Subcutaneous adipose tissue (tissue), 4 donors: ENCODE results near the gene TTC16. TPM values are rescaled to one million over a fixed set of nuclear protein-coding genes. Genes with fewer than 3 reads are reported as not detected.

Source experiments
- total RNA-seq, 4 donors: library from RNA; depleted of rRNA; stranded (reverse); fragments of >200 nt; gene quantifications; one replicate each; pipeline ENCODE4 v1.1.0, GENCODE V29; 2016
- TF ChIP-seq, protein P1 (sequence below): fragments of 450-650 bp; IDR thresholded peaks from one replicate; pipeline ENCODE4 v1.5.1; 2016; ENCODE audit warnings: low read depth, mild to moderate bottlenecking, control low read depth, antibody characterized with exemption, moderate library complexity

TTC16 gene
- total RNA-seq, 4 donors from 2014 or later = 0.16 TPM; not detected in 3

DNA sequence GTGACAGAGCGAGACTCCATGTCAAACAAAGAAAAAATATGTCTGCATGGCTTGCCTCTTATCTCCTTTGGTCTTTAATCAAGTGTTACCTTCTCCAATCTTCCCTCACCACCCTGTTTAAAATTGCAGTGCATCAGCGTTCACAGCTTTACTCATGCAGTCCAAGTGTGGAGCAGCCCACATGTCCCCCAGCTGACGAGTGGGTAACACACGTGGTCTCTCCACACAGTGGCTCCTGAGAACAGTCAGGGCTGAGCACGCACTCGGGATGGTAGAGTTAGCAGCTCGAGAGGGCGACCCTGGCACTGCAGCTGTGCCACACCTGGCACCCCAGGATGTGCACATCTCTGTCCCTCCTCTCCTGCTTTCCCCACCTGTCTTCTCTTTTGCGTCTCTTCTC lies 35.0 kb upstream of the TTC16 start:
- TF ChIP-seq, protein P1, sequence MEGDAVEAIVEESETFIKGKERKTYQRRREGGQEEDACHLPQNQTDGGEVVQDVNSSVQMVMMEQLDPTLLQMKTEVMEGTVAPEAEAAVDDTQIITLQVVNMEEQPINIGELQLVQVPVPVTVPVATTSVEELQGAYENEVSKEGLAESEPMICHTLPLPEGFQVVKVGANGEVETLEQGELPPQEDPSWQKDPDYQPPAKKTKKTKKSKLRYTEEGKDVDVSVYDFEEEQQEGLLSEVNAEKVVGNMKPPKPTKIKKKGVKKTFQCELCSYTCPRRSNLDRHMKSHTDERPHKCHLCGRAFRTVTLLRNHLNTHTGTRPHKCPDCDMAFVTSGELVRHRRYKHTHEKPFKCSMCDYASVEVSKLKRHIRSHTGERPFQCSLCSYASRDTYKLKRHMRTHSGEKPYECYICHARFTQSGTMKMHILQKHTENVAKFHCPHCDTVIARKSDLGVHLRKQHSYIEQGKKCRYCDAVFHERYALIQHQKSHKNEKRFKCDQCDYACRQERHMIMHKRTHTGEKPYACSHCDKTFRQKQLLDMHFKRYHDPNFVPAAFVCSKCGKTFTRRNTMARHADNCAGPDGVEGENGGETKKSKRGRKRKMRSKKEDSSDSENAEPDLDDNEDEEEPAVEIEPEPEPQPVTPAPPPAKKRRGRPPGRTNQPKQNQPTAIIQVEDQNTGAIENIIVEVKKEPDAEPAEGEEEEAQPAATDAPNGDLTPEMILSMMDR = no peak

DNA sequence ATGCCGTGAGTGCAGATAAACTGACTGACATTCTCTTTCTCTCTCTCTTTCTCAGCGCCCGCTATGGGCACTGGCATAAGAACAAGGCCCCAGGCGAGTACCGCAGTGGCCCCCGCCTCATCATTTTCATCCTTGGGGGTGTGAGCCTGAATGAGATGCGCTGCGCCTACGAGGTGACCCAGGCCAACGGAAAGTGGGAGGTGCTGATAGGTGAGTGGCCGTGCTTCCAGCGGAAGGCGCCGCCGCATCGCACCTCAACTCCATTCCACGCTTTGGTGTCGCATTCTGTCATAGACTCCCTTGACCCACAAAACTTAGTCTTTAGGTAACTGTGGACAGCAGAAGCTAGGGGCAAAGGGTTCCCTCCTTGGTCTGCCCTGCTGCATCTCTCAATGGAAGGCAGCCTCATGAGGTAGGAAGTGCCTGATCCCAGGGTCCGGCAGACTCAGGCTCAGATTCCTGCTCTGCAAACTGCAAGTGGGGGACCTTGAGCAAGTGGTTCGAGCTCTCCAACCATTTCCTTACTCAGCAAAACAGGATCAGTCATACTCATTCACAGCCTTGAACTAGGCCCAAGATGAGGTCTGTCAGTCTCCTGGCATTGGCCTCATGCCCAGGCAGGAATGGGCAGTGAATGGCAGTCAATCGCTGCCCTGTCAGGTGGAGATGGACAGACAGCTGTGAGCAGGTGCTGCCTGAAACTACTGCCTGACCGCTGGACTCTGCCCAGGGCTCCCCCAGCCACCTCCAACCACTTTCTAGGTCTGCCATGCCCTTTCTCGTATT lies 33.3 kb upstream of the TTC16 start:
- TF ChIP-seq, protein P1 = no peak

DNA sequence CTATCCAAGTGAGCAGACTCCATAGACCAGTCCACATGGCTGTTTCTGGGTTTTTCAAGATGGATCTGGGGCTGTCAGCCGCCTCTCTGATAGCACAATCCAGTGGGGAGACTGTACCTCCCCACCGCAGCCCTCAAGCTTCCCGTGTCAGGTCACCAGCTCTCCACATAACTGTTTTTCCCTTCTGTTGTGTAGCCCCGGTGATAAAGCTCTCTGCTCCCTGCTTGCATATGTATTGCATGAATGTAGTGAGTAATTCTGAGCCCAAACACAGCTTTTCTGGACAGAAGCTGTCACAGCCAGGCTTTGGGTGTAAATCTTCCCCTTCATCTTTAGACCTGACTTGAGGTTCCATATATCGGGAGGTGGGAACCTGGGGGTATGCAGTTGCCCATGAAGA lies 32.2 kb upstream of the TTC16 start:
- TF ChIP-seq, protein P1 = no peak

DNA sequence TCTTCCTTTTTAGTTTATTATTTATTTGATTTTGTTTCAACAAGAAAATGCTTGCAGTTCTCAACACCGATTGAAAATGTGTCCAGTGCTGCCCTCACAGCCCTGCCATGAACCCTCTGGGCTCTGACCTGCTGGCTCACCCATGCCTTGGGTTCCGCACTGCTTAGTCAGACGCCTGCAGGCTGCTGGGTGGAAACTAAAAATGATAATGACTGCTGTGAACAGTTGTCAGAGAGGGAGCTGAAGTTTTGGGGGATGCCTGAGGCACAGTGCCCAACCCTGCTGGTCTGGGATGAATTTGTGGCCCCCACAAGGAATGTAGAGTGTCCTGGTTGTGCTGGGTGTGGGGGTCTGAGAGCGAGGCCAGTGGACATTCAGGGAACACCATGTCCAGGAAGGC lies 31.3 kb upstream of the TTC16 start:
- TF ChIP-seq, protein P1 = no peak

DNA sequence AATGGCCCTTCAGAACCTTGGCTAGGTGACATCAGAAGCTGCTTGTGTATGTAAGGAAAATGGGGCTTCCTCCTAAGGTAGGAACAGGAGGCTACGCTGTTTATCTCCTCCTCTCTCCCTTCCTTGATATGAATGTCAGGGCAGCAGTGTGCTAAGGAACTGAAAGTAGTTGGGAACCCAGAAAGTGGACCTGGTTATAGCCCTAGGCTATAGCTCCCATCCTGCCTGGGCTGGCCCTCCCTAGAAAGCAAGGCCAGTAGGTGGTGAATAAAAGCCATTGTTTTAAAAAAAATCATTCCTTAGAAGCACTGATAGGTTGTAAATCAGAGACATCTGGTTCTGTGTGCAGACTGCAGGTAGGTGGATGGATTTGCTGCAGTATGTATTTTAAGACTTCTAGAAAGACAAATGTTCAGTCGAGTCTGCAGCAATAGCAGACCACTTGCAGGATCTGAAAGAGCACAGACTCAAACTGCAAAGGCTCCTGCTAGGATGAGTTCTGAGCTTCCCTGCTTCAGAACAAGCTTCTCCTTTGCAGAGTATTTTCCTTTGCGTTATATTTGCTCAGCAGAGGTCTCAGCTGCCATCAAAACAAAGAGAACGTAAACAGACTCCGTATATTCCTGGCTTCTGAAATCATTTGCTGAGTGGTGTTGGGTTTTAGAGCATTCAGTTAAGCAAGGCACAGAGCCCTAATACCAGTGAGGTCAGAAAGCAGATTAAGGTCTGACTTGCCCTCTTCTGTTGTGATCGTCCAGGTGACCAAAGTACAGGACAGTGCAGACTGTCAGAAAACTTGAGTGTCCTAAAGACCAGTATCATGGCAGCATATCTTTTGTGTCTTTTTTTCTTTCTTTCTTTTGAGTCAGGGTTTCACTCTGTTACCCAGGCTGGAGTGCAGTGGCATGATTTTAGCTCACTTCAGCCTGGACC lies 29.2 kb upstream of the TTC16 start:
- TF ChIP-seq, protein P1 = no peak

DNA sequence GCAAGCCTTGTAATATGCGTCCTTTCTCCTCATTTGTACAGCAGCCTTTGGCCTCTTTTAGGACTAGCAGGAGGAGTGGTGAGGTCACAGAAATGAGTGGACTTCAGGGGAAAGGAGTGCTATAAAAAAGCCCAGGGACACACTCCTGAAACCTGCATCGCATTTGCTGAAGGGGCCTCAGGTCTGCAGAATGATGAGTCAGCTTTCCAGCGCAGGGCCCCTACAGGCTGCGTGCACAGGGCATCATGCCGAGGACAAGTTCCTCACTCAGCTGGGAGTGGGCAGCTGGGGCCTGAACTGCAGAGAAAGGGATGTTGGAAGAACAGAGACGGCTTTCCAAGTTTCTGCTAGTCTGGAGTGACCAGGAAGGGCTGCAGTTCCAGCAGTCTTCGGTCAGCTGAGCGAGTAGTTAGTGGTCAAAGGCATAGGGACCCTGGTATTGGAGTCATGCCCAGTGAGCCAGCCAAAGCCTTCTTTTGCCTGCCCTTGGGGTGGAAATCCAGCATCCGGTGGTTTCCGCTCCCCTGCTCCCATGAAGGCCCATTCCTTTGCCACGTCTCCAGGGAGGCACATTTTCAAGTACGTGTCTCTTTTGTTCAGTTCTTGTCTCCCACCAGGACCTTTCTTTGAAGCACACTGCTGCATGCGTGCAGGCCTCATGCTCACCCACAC lies 26.4 kb upstream of the TTC16 start:
- TF ChIP-seq, protein P1 = no peak
